Endodermal cell (in vitro differentiated cells): ENCODE results near the gene NID2. TPM values are rescaled to one million over a fixed set of nuclear protein-coding genes. Genes with fewer than 3 reads are reported as not detected.

Experiments used
- DNase-seq: peaks from one replicate; pipeline ENCODE4 v3.0.0-alpha.2; 2017
- H3K27ac ChIP-seq: 2 replicates; pipeline ENCODE4 v1.5.1; 2013; ENCODE audit warnings: mild to moderate bottlenecking, low read depth, low read length, moderate library complexity
- H3K27me3 ChIP-seq: 2 replicates; pipeline ENCODE4 v1.6.1; 2013; ENCODE audit warnings: mild to moderate bottlenecking, low read length, moderate library complexity; ENCODE audit not compliant: insufficient read depth, control insufficient read depth, poor library complexity, severe bottlenecking
- H3K36me3 ChIP-seq: 2 replicates; pipeline ENCODE4 v1.7.0; 2013; ENCODE audit warnings: mild to moderate bottlenecking, low read length, moderate library complexity; ENCODE audit not compliant: control insufficient read depth, insufficient read depth
- H3K4me1 ChIP-seq: one replicate; pipeline ENCODE4 v1.7.0; 2013; ENCODE audit warnings: low read length; ENCODE audit not compliant: control insufficient read depth, insufficient read depth
- H3K4me3 ChIP-seq: 2 replicates; pipeline ENCODE4 v1.5.1; 2013; ENCODE audit warnings: mild to moderate bottlenecking, low read length, moderate library complexity
- H3K9ac ChIP-seq: 2 replicates; pipeline ENCODE4 v1.6.1; 2013; ENCODE audit warnings: mild to moderate bottlenecking, low read length, moderate library complexity; ENCODE audit not compliant: poor library complexity, severe bottlenecking; ENCODE audit errors: extremely low read depth
- H3K9me3 ChIP-seq: 2 replicates; pipeline ENCODE4 v1.6.1; 2013; ENCODE audit warnings: mild to moderate bottlenecking, low read length, moderate library complexity; ENCODE audit not compliant: control insufficient read depth
- H3K27ac Mint-ChIP-seq: 2 replicates; pipeline ENCODE4 v1.8.0; 2020; ENCODE audit warnings: mixed read lengths
- H3K27me3 Mint-ChIP-seq: 2 replicates; pipeline ENCODE4 v1.8.0; 2021; ENCODE audit warnings: mild to moderate bottlenecking, mixed read lengths; ENCODE audit not compliant: insufficient read depth
- H3K36me3 Mint-ChIP-seq: 2 replicates; pipeline ENCODE4 v1.8.0; 2020; ENCODE audit warnings: low read depth, mixed read lengths
- H3K4me1 Mint-ChIP-seq: 2 replicates; pipeline ENCODE4 v1.8.0; 2020; ENCODE audit warnings: mixed read lengths
- H3K4me3 Mint-ChIP-seq: 2 replicates; pipeline ENCODE4 v1.8.0; 2020; ENCODE audit warnings: mild to moderate bottlenecking, moderate library complexity, mixed read lengths
- H3K9me3 Mint-ChIP-seq: 2 replicates; pipeline ENCODE4 v1.8.0; 2020; ENCODE audit warnings: mild to moderate bottlenecking, mixed read lengths
- WGBS, 2 experiments: methylation state at CpG; one replicate each; pipeline versions ENCODE4 v1.1.5 to v1.1.7; 2013; ENCODE audit warnings: missing lambda C conversion rate in 2 of 2, mixed read lengths in 1 of 2; ENCODE audit not compliant: insufficient coverage in 1 of 2, insufficient read length in 1 of 2; 5-methylcytosine and 5-hydroxymethylcytosine counted together
- total RNA-seq, 2 donors: library from RNA; stranded (reverse); fragmentation: NEBNext Ultra II Directional in 1 of 2; extraction: Animal tissue kit (Norgen Biotek cat#: 25700) in 1 of 2; gene quantifications; 2 replicates in 1 of 2; 3 replicates in 1 of 2; pipeline ENCODE4 v1.2.1, GENCODE V29; 2021
- TF ChIP-seq, protein P1 (sequence below): fragments of 200-600 bp; sonication (generic); conservative IDR thresholded peaks from 2 replicates; pipeline ENCODE4 v1.5.0; 2021; ENCODE audit warnings: antibody characterized with exemption, mild to moderate bottlenecking

NID2 gene
- total RNA-seq, 2 donors from 2014 or later: 1.7 to 2.9 TPM

DNA sequence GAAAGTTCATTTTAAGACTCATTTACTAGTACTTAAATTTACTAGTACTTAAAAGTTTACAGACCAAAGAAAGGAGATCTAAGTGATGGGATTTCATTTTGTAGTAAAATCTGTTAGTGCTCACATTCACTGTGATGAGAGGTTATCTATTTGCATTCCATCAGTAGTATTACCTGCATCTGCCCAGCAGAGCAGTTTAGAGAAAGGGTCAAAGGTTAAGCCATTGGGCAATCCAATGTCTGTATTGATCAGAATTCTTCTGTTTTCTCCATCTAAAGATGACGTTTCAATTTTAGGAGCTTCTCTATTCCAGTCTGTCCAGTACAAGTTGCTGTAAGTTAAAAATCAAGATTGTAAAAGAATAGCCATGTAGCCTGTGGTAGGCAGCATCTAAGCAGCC lies 61.2 kb downstream of the NID2 start:
- Mint-ChIP-seq H3K36me3 (peaks cover 68% of the 10 kb centered on the region), H3K4me3 (no peak overlapping the region), H3K27ac (no peak overlapping the region), H3K27me3 (no peaks in the 10 kb centered on the region), H3K4me1 (peaks cover 14% of the 10 kb centered on the region), H3K9me3 (no peaks in the 10 kb centered on the region)
- no peaks in the 10 kb centered on the region for H3K27me3 ChIP-seq
- peaks cover 6% of the 10 kb centered on the region for H3K4me1 ChIP-seq
- 93% methylated on average over 1 of the region's 1 CpG; no CpG with 5 or more reads in 1 of the 2 experiments for WGBS, 2 experiments
- no peak overlapping the region for H3K27ac ChIP-seq
- H3K9ac ChIP-seq: no peak overlapping the region
- no peaks in the 10 kb centered on the region for H3K9me3 ChIP-seq
- TF ChIP-seq, protein P1, sequence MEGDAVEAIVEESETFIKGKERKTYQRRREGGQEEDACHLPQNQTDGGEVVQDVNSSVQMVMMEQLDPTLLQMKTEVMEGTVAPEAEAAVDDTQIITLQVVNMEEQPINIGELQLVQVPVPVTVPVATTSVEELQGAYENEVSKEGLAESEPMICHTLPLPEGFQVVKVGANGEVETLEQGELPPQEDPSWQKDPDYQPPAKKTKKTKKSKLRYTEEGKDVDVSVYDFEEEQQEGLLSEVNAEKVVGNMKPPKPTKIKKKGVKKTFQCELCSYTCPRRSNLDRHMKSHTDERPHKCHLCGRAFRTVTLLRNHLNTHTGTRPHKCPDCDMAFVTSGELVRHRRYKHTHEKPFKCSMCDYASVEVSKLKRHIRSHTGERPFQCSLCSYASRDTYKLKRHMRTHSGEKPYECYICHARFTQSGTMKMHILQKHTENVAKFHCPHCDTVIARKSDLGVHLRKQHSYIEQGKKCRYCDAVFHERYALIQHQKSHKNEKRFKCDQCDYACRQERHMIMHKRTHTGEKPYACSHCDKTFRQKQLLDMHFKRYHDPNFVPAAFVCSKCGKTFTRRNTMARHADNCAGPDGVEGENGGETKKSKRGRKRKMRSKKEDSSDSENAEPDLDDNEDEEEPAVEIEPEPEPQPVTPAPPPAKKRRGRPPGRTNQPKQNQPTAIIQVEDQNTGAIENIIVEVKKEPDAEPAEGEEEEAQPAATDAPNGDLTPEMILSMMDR: no peak
- peaks cover 97% of the 10 kb centered on the region for H3K36me3 ChIP-seq
- no peak overlapping the region for H3K4me3 ChIP-seq
- DNase-seq: no peak

DNA sequence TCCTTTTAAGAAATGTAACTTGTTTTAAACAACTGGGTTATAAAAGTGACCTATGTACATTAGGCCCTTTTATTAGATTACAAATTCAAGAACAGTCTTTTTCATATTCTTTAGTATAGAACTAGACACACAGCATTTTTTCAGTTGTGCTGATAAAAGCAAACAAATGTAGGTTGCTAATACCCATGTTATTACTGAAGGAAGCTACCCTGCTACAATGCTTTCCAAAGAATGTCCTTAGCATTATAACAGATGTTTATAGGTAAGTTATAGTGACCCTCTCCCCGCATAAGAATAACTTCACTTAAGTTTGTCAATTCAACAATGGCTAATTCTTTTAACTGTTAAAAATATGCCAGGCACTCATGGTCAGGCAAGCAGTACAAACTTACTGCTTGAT lies 61.6 kb downstream of the NID2 start:
- H3K27ac Mint-ChIP-seq: no peak overlapping the region
- Histone ChIP-seq H3K4me1 (peaks cover 10% of the 10 kb centered on the region), H3K27ac (no peak overlapping the region), H3K27me3 (no peaks in the 10 kb centered on the region), H3K9me3 (no peaks in the 10 kb centered on the region), H3K36me3 (peaks cover 100% of the 10 kb centered on the region), H3K4me3 (no peak overlapping the region), H3K9ac (no peak overlapping the region)
- TF ChIP-seq, protein P1: no peak
- no peak overlapping the region for H3K4me3 Mint-ChIP-seq
- H3K27me3 Mint-ChIP-seq: no peaks in the 10 kb centered on the region
- H3K4me1 Mint-ChIP-seq: peaks cover 16% of the 10 kb centered on the region
- WGBS, 2 experiments: 86% methylated on average over 1 of the region's 1 CpG; no CpG with 5 or more reads in 1 of the 2 experiments
- no peak for DNase-seq
- H3K9me3 Mint-ChIP-seq: no peaks in the 10 kb centered on the region
- H3K36me3 Mint-ChIP-seq: peaks cover 72% of the 10 kb centered on the region

- Mint-ChIP-seq H3K27ac (no peak overlapping the region), H3K36me3 (peaks cover 77% of the 10 kb centered on the region), H3K9me3 (no peaks in the 10 kb centered on the region), H3K4me1 (peaks cover 21% of the 10 kb centered on the region), H3K4me3 (no peak overlapping the region), H3K27me3 (no peaks in the 10 kb centered on the region)
- no peak overlapping the region for H3K4me3 ChIP-seq
- TF ChIP-seq, protein P1: no peak
- H3K27ac ChIP-seq: no peak overlapping the region
- WGBS, 2 experiments: 96 to 97% methylated on average over 3 of the region's 3 CpGs
- peaks cover 100% of the 10 kb centered on the region for H3K36me3 ChIP-seq
- H3K27me3 ChIP-seq: no peaks in the 10 kb centered on the region
- no peaks in the 10 kb centered on the region for H3K9me3 ChIP-seq
- H3K4me1 ChIP-seq: peaks cover 11% of the 10 kb centered on the region
- H3K9ac ChIP-seq: no peak overlapping the region
- no peak for DNase-seq
These were observed 62.5 kb downstream of the NID2 start for GRCh38 chr14:52006361-52006760.
